ENCODE results near the gene EFL1.

EFL1 gene

DNA sequence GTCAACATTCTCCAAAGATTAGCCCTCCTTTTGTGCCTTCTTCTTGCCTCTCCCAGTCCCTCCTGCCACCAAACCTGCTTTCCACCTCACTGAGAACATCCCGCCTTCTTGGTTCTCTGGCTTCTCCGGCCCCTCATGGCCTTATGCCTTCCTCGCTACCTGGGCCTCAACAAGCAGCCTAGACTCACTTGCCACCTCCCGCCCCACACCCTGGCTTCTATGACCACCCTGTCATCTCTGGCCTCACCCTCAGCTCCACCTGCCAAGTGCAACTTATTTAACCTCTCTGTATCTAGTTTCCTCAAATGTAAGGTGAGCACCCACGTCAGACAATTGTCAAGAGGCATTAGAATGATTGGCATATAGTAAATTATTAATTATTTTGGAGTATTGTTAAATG lies 147.9 kb downstream of the EFL1 start:
- DNase-seq: no peak

- no peak for DNase-seq
Measured at GRCh38 chr15:82113106-82113715, 149.3 kb downstream of the EFL1 start.

DNA sequence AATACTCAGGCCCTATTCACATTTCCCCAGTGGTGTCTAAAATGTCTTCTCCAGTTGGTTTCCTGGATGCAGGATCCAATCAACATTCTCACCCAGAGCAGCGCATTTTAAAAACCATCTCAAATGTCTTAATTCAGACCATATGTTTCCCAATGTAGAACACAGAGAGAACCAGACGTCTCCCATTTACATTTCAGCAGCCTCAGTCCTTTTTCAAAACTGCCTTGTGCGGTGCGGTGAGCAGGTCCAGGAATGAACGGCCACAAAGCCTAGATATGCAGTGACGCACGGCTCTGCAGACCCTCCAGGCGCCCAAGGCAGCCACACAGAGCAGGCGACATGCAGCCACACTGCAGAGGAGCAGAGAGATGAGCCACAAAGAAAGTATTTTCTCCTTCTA lies 150.6 kb downstream of the EFL1 start:
- DNase-seq: no peak

DNA sequence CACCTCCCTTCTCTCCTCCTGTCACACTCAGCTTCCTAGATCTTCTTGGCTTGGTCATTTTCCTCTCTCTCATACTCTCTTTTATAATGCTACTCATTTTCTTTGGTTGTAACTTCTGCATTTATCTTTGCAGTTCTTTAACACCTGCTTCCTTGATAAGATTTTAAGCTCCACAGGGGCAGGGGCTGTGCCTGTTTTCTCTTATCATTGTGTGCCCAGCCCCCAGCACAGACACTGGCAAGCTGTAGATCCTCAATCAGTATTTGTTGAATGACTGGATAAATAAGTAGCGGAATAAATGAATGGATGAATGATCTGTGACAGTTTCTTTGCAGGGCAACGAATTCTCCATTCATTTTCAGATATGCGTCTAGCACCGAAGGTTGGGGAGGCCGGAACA lies 152.4 kb downstream of the EFL1 start:
- no peak for DNase-seq

- peak; percentile 47 for DNase-seq
Measured at GRCh38 chr15:82108489-82109078, 153.9 kb downstream of the EFL1 start.

DNA sequence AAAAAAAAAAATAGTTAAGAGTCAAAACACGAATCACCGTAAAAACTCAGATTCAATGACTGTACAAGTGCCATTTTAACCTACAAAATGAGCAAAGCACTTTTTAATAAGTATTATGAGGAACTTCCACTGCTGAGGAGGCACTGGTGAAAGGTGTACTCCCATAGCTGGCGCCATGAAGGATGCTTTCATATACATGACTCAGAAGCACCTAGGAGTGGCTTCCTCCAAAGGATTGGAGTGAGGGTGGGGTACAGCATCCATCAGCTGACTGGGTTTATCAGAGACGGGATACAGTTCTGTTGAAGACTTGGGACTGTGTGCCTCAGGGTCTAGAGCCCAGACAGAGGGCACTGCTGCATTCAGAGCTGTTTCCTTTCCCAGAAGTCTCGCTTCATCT lies 155.9 kb downstream of the EFL1 start:
- DNase-seq: no peak

DNA sequence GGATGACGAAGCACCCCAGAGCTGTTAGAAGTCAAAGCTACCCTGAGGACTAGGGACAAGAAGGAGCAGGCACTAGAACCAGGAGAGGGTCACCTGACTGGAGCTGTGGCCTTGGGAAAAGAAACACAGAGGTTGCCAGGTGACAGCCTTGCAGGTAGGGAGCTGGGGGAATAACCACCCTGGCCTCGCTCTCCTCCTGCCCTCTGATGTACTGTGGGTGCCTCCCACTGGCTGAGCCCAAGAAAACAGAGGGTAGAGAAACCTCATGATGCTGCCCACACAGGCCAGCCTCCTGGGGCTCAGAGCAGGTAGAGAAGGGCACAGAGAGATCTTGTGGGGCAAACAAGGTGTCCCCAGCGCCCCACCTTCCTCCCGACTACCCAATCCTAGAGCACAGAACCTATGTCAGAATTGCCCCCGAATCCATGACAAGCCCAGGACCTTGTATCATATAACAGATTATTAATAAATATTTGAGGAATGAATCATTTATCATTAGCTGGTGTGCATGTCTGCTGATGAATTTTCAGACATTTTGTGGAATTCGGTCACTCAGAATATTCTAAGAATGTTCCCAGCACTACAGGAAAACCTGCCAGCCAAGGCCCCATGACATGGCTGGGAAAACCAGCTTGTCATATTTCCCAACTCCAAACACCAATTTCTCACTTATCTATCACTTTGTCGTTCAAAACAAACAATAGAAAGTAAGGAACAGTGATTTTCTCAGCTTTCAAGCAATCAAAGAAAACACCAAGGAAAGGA lies 156.9 kb downstream of the EFL1 start:
- peak; percentile 64 for DNase-seq

DNA sequence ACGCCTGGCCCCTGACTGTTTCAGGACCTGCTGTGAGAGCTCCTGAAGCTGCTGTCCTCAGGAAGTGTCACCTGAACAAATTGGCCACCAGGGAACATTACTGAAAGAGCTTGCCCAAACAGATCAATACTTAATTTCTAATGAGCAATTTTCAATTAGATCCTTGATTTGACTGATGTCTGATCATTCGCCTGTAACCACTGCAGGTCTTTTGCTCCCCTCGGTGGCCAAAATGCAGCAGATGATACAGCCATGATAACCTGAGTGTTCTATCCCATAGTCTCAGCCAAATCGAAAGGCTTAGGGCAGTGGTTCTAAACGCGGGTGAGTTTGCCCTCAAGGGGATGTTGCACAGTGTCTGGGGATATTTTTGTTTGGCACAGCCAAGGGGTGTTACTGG lies 159.1 kb downstream of the EFL1 start:
- DNase-seq: peak; percentile 13

DNA sequence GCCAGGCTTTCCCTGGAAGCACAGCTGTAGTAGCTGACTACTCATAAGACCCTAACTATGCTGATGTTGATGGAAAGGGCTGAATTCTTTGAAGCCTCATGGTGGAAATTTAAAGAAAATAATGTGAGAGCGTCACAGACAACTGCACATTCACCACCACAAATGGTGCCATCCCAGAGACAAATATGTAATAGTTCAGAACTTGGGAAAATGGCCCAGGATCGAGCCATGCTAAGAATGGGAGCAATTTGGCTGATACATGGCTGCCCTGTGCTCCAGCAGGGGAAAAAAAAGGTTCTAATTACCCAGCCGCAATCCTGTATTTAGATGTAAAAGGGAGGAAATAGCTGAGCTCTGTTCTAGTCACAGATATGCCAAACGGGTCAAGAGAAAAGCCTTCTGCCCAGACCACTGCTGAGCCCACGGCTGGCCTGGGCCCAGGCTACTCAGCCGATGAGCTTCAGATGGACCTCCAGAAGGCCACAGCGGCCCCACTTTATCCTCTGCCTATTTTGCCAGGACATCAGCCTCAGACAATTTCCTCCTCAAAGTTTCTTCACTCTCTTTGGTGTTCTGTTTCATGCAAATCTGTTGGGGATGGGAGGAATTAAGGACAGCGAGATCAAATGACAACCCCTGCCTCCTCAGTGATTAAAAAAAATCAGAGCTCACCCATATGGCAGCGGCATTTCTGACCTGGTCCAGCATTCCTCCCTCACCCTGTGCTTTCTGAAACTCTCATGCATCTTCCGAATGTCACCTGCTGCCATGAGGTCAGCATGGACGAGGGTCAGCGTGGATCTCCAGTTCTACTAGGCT lies 162.2 kb downstream of the EFL1 start:
- no peak for DNase-seq

GRCh38 chr15:82098674-82099073 lies 163.9 kb downstream of the EFL1 start:
- DNase-seq: no peak

DNA sequence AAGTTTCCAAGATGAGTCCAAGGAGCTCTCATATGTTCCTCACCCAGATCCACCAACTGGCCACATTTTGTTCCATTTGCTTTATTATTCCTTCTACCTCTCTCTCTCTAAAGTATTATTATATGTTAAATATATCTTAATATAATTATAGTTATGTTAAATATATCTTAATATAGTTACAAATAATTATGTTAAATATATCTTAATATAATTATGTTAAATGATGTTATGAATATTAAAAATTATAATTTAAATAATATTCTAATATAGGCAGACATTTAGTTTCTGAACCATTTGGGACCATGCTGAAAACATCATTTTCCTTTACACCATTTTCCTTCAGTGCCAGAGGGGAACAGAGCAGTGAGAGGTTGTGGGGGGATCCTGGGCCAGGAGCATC lies 166.7 kb downstream of the EFL1 start:
- no peak for DNase-seq

- no peak for DNase-seq
Measured at GRCh38 chr15:82093774-82094211, 168.7 kb downstream of the EFL1 start.

DNA sequence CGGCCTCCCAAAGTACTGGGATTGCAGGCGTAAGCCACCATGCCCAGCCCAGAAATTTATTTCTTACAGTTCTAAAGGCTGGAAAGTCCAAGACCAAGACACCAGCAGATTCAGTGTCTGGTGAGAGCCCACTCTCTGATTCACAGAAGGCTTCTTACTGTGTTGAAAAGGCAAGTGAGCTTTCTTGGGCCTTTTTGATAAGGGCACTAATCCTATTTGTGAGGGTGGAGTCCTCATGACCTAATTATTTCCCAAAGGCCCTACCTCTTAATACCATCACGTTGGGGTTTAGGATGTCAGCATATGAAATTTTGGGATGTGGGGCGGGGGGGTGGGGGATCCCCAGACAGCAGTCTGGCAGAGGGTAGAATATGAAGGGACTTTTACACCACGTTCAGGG lies 169.2 kb downstream of the EFL1 start:
- DNase-seq: no peak

DNA sequence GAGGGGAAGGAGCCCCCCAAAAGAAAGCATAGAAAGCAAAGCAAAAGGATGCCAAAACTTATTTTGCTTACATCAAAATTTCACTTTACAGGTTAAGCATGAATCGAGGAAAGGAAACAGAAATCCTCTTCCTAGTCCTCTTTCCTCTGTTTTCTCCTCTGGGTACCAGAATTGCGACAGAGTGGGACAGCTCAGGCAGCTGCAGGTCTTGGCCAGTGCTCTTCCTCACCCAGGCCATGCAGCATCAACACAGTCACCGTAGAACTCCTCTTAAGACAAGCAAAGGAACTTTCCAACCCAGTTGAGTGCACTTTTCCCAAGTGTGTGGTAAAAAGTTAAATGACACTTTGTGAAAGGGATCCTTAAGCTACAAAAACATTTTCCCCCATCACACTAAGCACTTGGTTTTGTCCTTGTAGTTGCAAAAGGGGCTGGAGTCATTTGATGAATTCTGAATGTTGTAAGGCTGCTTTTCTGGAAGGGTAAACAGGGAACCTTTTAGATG lies 170.8 kb downstream of the EFL1 start:
- DNase-seq: no peak

DNA sequence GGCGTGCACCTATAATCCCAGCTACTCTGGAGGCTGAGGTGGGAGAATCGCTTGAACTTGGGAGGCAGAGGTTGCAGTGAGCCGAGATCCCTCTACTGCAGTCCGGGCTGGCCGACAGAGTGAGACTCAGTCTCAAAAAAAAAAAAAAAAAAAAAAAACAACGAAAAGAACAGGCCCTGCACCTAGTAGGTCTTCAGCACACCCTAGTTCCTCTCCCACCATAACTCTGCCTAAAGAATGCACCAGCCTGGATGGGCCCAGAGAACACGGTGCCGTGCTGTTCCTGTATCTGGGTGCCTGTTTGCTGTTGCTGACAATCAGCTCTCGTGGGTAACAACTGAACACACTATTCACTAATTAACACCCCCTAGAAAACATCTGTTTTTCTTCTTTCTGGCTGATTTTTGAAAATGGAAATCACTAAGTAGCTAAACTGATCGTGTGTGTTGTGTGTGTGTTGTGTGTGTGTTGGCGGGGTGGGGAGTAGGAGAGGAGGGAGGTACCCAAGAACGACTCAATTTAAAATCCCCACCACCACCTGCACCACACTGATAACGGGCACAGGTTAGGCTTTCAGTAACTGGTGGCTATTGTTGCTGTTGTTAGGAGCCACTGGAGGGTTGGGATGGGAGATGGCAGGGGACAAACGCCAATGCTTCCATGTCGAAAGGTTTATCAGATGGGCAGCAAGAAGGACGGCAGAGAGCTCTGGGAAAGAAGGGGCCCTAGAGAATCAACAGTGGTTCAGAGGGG lies 176.1 kb downstream of the EFL1 start:
- no peak for DNase-seq

GRCh38 chr15:82081914-82082762 lies 180.4 kb downstream of the EFL1 start:
- DNase-seq: peak; percentile 13

DNA sequence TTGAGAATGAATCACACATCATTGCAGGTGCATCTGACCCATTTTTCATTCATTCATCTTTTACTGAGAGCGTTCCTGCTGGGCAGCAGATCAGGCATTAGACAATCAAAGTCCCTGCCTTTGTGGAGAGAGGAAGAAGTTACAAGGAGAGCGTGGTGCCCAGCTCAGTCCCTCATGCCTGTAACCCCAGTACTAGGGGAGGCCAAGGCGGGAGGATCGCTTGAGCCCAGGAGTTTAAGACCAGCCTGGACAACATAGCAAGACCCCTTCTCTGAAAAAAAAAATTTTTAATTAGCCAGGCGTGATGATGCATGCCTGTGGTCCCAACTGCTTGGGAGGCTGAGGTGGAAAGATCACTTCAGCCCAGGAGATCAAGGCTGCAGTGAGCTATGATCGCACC lies 181.8 kb downstream of the EFL1 start:
- DNase-seq: no peak
